ENCODE data around the gene UBE2U. TPM values are rescaled to one million over a fixed set of nuclear protein-coding genes. Genes with fewer than 3 reads are reported as not detected.

Gene UBE2U
- total RNA-seq, 2 experiments from 2014 or later: not detected

DNA sequence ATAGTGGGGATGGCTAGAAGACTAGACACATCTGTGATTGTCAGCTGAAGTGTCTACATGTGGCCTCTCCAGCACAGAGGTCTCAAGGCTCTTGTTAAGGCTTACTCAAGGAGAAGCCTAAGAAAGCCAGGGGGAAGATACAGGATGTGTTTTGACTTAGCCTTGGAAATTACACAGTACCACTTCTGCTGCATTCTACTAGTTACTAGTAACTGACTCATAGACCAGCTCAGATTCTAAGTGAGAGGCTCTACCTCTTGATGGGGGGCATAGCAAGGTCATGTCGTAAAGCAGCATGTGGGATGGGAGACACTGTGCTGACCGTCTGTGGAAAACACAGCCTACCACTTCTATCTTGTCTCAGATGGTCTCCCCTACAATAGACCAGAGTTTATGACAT, 99.5 kb downstream of the UBE2U start:
- Mint-ChIP-seq H3K27ac (no peak overlapping the region), H3K4me1 (ENCODE audit: low read depth) (no peaks in the 10 kb centered on the region), H3K36me3 (ENCODE audit: low read depth) (no peaks in the 10 kb centered on the region), H3K9me3 (no peaks in the 10 kb centered on the region), H3K27me3 (ENCODE audit: low read depth) (peaks cover 2% of the 10 kb centered on the region), H3K4me3 (no peak overlapping the region)
- DNase-seq: no peak
- intact Hi-C loops (cut with micrococcal nuclease): no loop called here
- CTCF ChIA-PET: no interaction called here

DNA sequence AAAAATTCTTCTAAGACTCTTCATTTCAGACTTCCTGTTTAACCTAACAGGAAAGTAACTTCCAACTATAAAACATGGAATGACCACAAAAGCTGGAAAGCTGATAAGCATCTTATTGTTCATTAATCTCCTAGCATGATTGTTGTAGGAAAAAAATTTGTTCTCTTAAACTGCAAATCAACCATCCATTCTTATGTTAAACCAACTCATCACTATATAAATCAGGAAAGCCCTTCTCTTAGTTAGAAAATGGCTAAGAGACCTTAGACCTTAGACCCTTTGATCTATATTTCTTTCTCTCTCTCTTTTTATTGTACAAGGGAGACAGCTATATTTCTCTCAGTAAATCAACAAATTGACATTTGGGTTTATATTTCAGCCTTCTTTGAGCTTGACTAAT, 101.4 kb downstream of the UBE2U start:
- Mint-ChIP-seq H3K4me1 (ENCODE audit: low read depth) (no peaks in the 10 kb centered on the region), H3K27me3 (ENCODE audit: low read depth) (peaks cover under 1% of the 10 kb centered on the region), H3K9me3 (no peaks in the 10 kb centered on the region), H3K27ac (no peak overlapping the region), H3K36me3 (ENCODE audit: low read depth) (no peaks in the 10 kb centered on the region), H3K4me3 (no peak overlapping the region)
- intact Hi-C loops (cut with micrococcal nuclease): no loop called here
- no peak for DNase-seq
- CTCF ChIA-PET: no interaction called here

DNA sequence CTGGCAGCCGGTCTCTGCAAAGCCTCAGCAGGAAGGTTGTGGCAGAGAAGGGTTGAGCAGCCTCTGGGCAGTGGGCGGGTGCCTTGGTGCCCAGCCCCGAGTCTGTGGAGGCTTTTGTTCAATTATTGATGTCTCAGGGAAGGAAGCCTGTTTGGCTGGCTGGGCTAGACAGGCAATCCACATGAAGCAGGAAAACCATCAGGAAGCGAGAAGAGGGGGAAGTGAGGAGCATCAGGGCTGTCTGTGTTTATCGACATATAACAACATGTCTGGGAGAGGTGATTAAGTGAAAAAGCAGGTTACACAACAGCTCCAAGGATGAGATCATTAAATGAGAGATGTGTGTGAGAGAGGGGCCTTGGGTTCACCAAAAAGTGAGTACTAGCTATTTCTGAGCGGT, 105.4 kb downstream of the UBE2U start:
- H3K4me3 Mint-ChIP-seq: no peak overlapping the region
- CTCF ChIA-PET: no interaction called here

DNA sequence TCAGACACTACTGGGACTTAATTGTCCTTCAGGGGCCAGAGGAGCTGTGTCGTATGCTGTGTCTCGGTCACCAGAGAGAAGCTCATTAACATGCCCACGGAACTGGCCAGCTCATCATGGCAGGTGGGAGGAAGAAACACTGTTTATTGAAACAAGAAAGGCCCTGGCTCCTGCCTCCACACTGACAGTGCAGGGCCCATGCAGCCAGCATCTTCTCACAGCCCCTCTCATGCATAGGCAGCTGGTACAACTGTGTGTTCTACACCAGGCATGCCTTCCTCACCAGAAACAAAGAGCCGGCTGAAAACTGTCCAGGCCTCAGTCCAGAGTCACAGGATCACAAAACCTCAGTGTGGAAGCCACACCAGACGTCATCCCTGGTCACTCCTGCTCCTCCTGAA, 106.0 kb downstream of the UBE2U start:
- Mint-ChIP-seq H3K27ac (no peak overlapping the region), H3K4me1 (ENCODE audit: low read depth) (no peaks in the 10 kb centered on the region), H3K36me3 (ENCODE audit: low read depth) (no peaks in the 10 kb centered on the region), H3K4me3 (no peak overlapping the region), H3K9me3 (no peaks in the 10 kb centered on the region), H3K27me3 (ENCODE audit: low read depth) (no peaks in the 10 kb centered on the region)
- intact Hi-C loops (cut with micrococcal nuclease): no loop called here
- DNase-seq: no peak
- CTCF ChIA-PET: no interaction called here

More for the DNA sequence above, 105.4 kb downstream of the UBE2U start:
- H3K36me3 Mint-ChIP-seq (ENCODE audit: low read depth): no peaks in the 10 kb centered on the region
- H3K27me3 Mint-ChIP-seq (ENCODE audit: low read depth): no peaks in the 10 kb centered on the region
- DNase-seq: no peak
- intact Hi-C loops (cut with micrococcal nuclease): no loop called here
- no peaks in the 10 kb centered on the region for H3K9me3 Mint-ChIP-seq
- no peaks in the 10 kb centered on the region for H3K4me1 Mint-ChIP-seq (ENCODE audit: low read depth)
- H3K27ac Mint-ChIP-seq: no peak overlapping the region

DNA sequence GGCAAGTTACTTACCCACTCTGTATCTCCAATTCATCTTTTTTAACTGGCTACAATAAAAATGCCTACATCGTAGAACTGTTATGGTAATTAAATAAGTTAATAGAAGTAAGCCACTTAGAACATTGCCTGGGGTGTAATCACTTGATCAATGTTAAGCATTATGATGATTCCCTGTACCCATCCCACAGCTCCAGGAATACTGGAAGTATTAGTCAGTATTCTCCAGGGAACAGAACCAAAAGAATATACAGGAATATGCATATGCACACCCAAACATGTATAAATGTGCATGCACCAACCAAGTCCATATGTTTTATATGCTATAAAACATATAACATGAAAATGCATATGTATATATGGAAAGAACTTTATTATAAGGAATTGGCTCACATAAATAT, 107.3 kb downstream of the UBE2U start:
- Mint-ChIP-seq H3K4me3 (no peak overlapping the region), H3K27me3 (ENCODE audit: low read depth) (no peaks in the 10 kb centered on the region), H3K9me3 (no peaks in the 10 kb centered on the region), H3K27ac (no peak overlapping the region), H3K36me3 (ENCODE audit: low read depth) (no peaks in the 10 kb centered on the region), H3K4me1 (ENCODE audit: low read depth) (no peaks in the 10 kb centered on the region)
- CTCF ChIA-PET: interaction anchor here (1.1 kb wide), 1 partner anchor 64 kb away, joined by 5 read pairs; no protein-coding TSS in a partner anchor
- intact Hi-C loops (cut with micrococcal nuclease): no loop called here
- DNase-seq: no peak

DNA sequence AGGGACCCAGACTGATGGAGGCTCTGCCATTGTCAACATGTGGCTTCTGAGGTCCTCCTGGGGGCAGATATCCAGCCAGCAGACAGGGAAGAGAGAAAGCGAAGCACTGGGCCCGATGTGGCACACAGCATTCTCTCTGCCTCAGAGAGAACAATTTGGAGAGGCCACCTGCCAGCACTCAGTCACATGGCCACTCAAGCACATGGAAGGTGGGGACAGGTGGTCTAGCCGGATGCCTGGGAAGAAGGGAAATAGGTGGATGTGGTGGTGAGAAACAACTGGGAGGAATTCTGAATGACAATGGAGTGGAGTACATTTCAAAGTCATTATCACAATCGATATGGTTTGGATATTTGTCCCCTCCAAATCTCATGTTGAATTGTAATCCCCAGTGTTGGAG, 109.0 kb downstream of the UBE2U start:
- Mint-ChIP-seq H3K36me3 (ENCODE audit: low read depth) (no peaks in the 10 kb centered on the region), H3K27me3 (ENCODE audit: low read depth) (no peaks in the 10 kb centered on the region), H3K27ac (no peak overlapping the region), H3K4me3 (no peak overlapping the region), H3K4me1 (ENCODE audit: low read depth) (no peaks in the 10 kb centered on the region), H3K9me3 (no peaks in the 10 kb centered on the region)
- intact Hi-C loops (cut with micrococcal nuclease): no loop called here
- DNase-seq: no peak
- CTCF ChIA-PET: no interaction called here

DNA sequence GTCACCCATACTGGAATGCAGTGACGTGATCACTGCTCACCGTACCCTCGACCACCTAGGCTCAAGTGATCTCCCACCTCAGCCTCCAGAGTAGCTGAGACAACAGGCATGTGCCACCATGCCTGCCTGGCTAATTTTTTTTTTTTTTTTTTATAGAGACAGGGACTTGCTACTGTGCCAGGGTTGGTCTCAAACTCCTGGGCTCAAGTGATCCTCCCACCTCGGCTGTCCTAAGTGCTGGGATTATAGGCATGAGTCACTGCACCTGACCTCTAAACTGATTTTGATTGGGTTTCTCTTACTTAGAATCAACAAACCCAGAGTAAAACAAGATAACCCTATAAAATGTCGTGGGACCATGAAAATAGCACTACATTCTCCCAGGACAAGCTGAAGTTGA, 112.0 kb downstream of the UBE2U start:
- intact Hi-C loops (cut with micrococcal nuclease): no loop called here
- Mint-ChIP-seq H3K9me3 (no peaks in the 10 kb centered on the region), H3K36me3 (ENCODE audit: low read depth) (no peaks in the 10 kb centered on the region), H3K27ac (no peak overlapping the region), H3K4me3 (no peak overlapping the region), H3K4me1 (ENCODE audit: low read depth) (no peaks in the 10 kb centered on the region), H3K27me3 (ENCODE audit: low read depth) (no peaks in the 10 kb centered on the region)
- no peak for DNase-seq
- CTCF ChIA-PET: no interaction called here
